Measurements from ENCODE around the gene GLS2. TPM values are rescaled to one million over a fixed set of nuclear protein-coding genes. Genes with fewer than 3 reads are reported as not detected.

GLS2 gene
- 4.8 TPM for total RNA-seq
- long read RNA-seq, transcript GLS2-201 (18 exons, 2,623 nt) = major isoform, 5 of 15 reads
- long read RNA-seq, partial matches to known transcripts = 1 of 15 reads
- long read RNA-seq, other reads (novel, unspliced or antisense) = 7 of 15 reads

DNA sequence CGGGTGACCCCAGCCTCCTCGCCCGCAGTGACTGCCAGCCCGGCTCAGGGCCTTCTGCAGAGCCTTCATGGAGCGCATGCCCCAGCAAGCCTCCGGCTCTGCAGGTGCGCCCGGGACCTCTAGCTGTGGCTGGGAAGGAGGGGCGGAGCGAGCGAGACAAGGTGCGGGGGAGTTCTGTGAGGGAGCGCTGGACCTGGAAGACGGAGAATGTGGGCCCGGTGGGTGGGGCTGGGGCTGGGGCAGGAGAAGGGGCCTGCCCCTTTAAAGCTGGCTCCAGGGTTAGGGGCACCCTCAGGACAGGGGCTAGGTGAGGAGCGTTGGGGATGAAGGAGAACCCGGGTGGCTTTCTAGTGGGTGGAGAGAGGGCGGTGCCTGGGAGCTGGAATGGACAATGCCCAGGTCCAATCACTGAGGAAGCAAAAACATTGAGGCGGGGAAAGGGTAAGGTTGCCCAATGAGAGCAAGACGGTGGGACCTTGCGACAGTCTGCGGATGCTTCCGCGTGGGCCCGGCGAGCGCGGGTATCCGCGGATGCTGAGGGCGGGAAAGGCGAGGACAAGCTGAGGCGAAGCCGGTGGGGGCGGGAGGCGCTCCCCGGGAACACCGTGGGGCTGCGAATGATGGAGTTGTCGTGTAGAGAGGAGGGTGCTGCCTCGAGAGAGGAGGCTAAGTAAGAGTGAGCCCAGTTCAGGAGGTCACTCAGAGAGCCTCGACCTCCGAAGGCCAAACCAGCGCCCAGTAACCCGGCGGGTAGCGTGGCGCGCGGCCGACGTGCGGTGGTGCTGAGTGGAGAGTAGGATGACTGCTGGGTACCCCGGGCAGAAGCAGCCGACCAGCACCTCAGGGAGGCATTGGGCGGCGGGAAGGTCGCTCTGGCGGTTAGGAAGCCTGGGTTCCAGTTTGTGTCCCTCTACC, at the start of gene GLS2:
Gene GLS2, minus strand, starts transcription at position 121 of the 915 bp plus-strand sequence. Its CDS starts 43 bp downstream, at position 78.
- TF ChIP-seq, protein P1, sequence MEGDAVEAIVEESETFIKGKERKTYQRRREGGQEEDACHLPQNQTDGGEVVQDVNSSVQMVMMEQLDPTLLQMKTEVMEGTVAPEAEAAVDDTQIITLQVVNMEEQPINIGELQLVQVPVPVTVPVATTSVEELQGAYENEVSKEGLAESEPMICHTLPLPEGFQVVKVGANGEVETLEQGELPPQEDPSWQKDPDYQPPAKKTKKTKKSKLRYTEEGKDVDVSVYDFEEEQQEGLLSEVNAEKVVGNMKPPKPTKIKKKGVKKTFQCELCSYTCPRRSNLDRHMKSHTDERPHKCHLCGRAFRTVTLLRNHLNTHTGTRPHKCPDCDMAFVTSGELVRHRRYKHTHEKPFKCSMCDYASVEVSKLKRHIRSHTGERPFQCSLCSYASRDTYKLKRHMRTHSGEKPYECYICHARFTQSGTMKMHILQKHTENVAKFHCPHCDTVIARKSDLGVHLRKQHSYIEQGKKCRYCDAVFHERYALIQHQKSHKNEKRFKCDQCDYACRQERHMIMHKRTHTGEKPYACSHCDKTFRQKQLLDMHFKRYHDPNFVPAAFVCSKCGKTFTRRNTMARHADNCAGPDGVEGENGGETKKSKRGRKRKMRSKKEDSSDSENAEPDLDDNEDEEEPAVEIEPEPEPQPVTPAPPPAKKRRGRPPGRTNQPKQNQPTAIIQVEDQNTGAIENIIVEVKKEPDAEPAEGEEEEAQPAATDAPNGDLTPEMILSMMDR (IDR thresholded peaks at IDR 0.05) = no peak
- Histone ChIP-seq H3K27me3 (ENCODE audit: low read depth) (no peaks in the 10 kb centered on the region), H3K27ac (no peak within 1 kb of the TSS), H3K9me3 (no peaks in the 10 kb centered on the region), H3K36me3 (no peaks in the 10 kb centered on the region), H3K4me1 (peaks cover 18% of the 10 kb centered on the region), H3K4me3 (peak within 1 kb of the TSS; percentile 74)
- ATAC-seq (peak; percentile 97 to 98), DNase-seq (peak; percentile 82)
- intact Hi-C loops (cut with DNase I) = no loop called here

DNA sequence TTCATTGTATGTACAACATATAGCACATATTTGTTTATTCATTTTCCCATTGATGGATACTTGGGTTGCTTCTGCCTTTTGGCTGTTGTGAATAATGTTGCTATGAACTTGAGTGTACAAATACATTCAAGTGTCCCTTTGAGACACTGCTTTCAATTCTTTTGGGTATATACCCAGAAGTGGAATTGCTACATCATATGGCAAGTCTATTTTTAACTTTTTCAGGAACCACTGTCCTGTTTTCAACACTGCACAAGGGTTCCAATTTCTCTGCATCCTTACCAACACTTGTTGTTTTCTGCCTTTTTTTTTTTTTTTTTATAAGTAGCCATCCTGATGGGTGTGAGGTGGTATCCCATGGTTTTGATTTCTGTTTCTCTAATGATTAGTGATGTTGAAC, 49.6 kb upstream of the GLS2 start:
- DNase-seq (no peak), ATAC-seq (peak in 1 of 2 donors; percentile 46)
- TF ChIP-seq, protein P1 (IDR thresholded peaks at IDR 0.05) = no peak
- peaks cover 66% of the 10 kb centered on the region for H3K4me1 ChIP-seq
- peaks cover 21% of the 10 kb centered on the region for H3K36me3 ChIP-seq
- no peak overlapping the region for H3K27ac ChIP-seq
- no peaks in the 10 kb centered on the region for H3K9me3 ChIP-seq
- intact Hi-C loops (cut with DNase I) = no loop called here
- H3K27me3 ChIP-seq (ENCODE audit: low read depth) = no peaks in the 10 kb centered on the region
- H3K4me3 ChIP-seq = no peak overlapping the region

DNA sequence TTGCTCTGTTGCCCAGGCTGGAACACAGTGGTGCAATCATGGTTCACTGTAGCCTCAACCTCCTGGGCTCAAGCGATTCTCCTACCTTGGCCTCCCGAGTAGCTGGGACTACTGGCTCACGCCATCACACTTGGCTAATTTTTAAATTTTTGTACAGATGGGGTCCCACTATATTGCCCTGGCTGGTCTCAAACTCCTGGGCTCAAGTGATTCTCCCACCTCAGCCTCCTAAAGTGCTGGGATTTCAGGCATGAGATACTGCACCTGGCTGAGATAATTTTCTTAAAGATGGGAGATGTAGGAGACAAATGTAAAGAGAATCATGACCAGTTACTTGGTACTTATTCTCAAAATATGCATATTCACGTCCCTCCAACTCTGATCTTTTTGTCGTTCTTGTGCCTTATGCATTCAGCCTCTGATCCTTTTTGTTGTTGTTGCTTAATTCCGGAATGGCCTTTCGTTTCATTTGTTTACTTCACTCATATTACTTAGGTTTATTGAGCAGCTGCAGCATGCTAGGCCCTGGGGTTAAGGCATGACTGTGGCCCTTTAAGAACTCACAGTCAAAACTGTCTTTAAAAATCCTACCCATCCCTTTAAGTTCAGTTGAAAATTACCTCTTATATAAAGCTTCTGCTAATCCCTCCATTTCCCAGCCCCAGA, 42.6 kb upstream of the GLS2 start:
- no peak overlapping the region for H3K4me3 ChIP-seq

DNA sequence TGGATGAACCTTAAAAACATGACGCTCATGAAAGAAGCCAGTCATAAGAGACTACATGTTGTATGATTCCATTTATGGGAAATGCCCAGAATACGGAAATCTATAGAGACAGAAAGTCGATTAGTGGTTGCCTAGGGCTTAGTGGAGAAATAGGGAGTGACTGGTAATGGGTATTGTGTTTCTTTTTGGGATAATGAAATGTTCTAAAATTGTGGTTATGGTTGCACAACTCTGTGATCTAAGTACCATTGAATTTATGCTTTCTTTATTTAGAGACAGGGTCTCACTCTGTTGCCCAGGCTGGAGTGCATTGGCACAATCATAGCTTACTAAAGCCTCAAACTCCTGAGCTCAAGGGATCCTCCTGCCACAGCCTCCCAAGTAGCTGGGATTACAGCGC, 41.7 kb upstream of the GLS2 start:
- peaks cover 74% of the 10 kb centered on the region for H3K4me1 ChIP-seq

More for the DNA sequence above, 42.6 kb upstream of the GLS2 start:
- peak overlapping the region; percentile 31 for H3K27ac ChIP-seq
- no peaks in the 10 kb centered on the region for H3K27me3 ChIP-seq (ENCODE audit: low read depth)
- no peak for DNase-seq
- TF ChIP-seq, protein P1 (IDR thresholded peaks at IDR 0.05) = no peak
- H3K36me3 ChIP-seq = peaks cover 5% of the 10 kb centered on the region
- peaks cover 68% of the 10 kb centered on the region for H3K4me1 ChIP-seq
- no peaks in the 10 kb centered on the region for H3K9me3 ChIP-seq
- no peak for ATAC-seq
- intact Hi-C loops (cut with DNase I) = no loop called here

DNA sequence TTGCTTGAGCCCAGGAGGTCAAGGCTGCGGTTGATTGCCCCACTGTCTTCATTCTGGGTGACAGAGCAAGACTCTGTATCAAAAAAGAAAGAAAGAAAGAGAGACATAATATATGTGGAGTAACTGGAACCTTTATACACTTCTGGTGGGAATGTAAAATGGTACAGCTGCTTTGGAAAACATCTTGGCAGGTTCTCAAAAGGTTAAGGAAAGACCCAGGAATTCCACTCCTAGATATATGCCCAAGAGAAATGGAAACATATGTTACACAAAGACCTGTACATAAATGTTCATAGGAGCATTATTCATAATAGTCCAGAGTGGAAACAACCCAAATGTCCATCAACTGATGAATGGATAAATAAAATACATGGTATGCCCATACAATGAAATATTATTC, 40.9 kb upstream of the GLS2 start:
- ATAC-seq (no peak), DNase-seq (no peak)
- peaks cover 79% of the 10 kb centered on the region for H3K4me1 ChIP-seq
- intact Hi-C loops (cut with DNase I) = no loop called here
- H3K36me3 ChIP-seq = peaks cover 5% of the 10 kb centered on the region
- H3K9me3 ChIP-seq = no peaks in the 10 kb centered on the region
- H3K27me3 ChIP-seq (ENCODE audit: low read depth) = no peaks in the 10 kb centered on the region
- H3K4me3 ChIP-seq = no peak overlapping the region
- no peak overlapping the region for H3K27ac ChIP-seq
- TF ChIP-seq, protein P1 (IDR thresholded peaks at IDR 0.05) = no peak

More for the DNA sequence above, 41.7 kb upstream of the GLS2 start:
- intact Hi-C loops (cut with DNase I) = no loop called here
- peaks cover 5% of the 10 kb centered on the region for H3K36me3 ChIP-seq
- no peaks in the 10 kb centered on the region for H3K27me3 ChIP-seq (ENCODE audit: low read depth)
- H3K4me3 ChIP-seq = no peak overlapping the region
- TF ChIP-seq, protein P1 (IDR thresholded peaks at IDR 0.05) = no peak
- H3K27ac ChIP-seq = peak overlapping the region; percentile 33
- no peak for DNase-seq
- no peak for ATAC-seq
- no peaks in the 10 kb centered on the region for H3K9me3 ChIP-seq

All from lower lobe of right lung (tissue), 2 donors.